Testis (tissue), 2 donors: ENCODE measurements around the gene SPOCK2.

Experiments
- CTCF ChIP-seq, 3 experiments: fragments of 450-650 bp in 2 of 3; fragments of 200-600 bp in 1 of 3; sonication (generic) in 1 of 3; IDR thresholded peaks; one replicate each; pipeline ENCODE4 v1.5.1; 2016 to 2019; ENCODE audit warnings: antibody characterized with exemption in 3 of 3, mild to moderate bottlenecking in 2 of 3, moderate library complexity in 1 of 3
- POLR2A ChIP-seq: fragments of 450-650 bp; IDR thresholded peaks from one replicate; pipeline ENCODE4 v1.6.1; 2017; ENCODE audit warnings: antibody characterized with exemption, mild to moderate bottlenecking, moderate library complexity

GRCh38 chr10:72062832-72063702 is 25.3 kb downstream of the SPOCK2 start:
- TF ChIP-seq CTCF (IDR thresholded peaks at IDR 0.05): no peak
- no peak for TF ChIP-seq POLR2A
